Natural killer cell (primary cell): ENCODE measurements around the gene SNAI3. TPM values are rescaled to one million over a fixed set of nuclear protein-coding genes. Genes with fewer than 3 reads are reported as not detected.

Experiments used
- ATAC-seq, 3 donors: fragments of 150-1000 bp in 2 of 3; fragments of 200-7000 bp in 1 of 3; cut with Tn5 transposase; 1 replicate in 1 of 3; 2 replicates in 2 of 3; pipeline ENCODE4 v1.10.0; 2021; ENCODE audit warnings: mild to moderate bottlenecking in 2 of 3, moderate library complexity in 2 of 3
- DNase-seq, 2 donors: peaks; one replicate each; pipeline versions ENCODE4 v3.0.0 to v3.0.0-alpha.2; 2013 to 2021; ENCODE audit warnings: mixed read lengths in 1 of 2
- H3K27ac ChIP-seq: one replicate; pipeline ENCODE4 v1.5.1; 2013; ENCODE audit warnings: mild to moderate bottlenecking, low read length
- H3K27me3 ChIP-seq: one replicate; pipeline ENCODE4 v1.6.1; 2013; ENCODE audit warnings: low read length; ENCODE audit not compliant: control insufficient read depth, insufficient read depth
- H3K36me3 ChIP-seq: one replicate; pipeline ENCODE4 v1.6.1; 2013; ENCODE audit warnings: low read length; ENCODE audit not compliant: control insufficient read depth, insufficient read depth
- H3K4me1 ChIP-seq: one replicate; pipeline ENCODE4 v1.6.1; 2013; ENCODE audit warnings: low read length; ENCODE audit not compliant: control insufficient read depth, insufficient read depth
- H3K4me3 ChIP-seq: one replicate; pipeline ENCODE4 v1.5.1; 2013; ENCODE audit warnings: low read length
- H3K9me3 ChIP-seq: one replicate; pipeline ENCODE4 v1.6.1; 2013; ENCODE audit warnings: low read length; ENCODE audit not compliant: control insufficient read depth, insufficient read depth
- H3K27ac Mint-ChIP-seq, 2 donors: one replicate each; pipeline ENCODE4 v1.8.0; 2022; ENCODE audit warnings: mild to moderate bottlenecking in 2 of 2, mixed read lengths in 2 of 2, moderate library complexity in 1 of 2
- H3K27me3 Mint-ChIP-seq, 2 donors: one replicate each; pipeline ENCODE4 v1.8.0; 2022; ENCODE audit warnings: low read depth in 2 of 2, mixed read lengths in 2 of 2
- H3K36me3 Mint-ChIP-seq: one replicate; pipeline ENCODE4 v1.8.0; 2022; ENCODE audit warnings: mixed read lengths
- H3K4me1 Mint-ChIP-seq, 2 donors: one replicate each; pipeline ENCODE4 v1.8.0; 2022; ENCODE audit warnings: mixed read lengths in 2 of 2
- H3K4me3 Mint-ChIP-seq: one replicate; pipeline ENCODE4 v1.8.0; 2022; ENCODE audit warnings: mild to moderate bottlenecking, moderate library complexity, mixed read lengths
- H3K9me3 Mint-ChIP-seq, 2 donors: one replicate each; pipeline ENCODE4 v1.8.0; 2022; ENCODE audit warnings: mixed read lengths in 2 of 2
- WGBS: methylation state at CpG from one replicate; pipeline ENCODE4 v1.1.7; 2013; ENCODE audit warnings: missing lambda C conversion rate; ENCODE audit not compliant: insufficient coverage; 5-methylcytosine and 5-hydroxymethylcytosine counted together
- intact Hi-C: fragments of 100-400 bp; cut with micrococcal nuclease; formaldehyde crosslinking; loops from one replicate; pipeline ENCODE4 v1.14.2; 2022
- total RNA-seq, 4 donors: library from RNA; stranded (reverse); fragments of 120-200 nt in 1 of 4; gene quantifications; one replicate each; pipeline versions ENCODE4 v1.2.3 to v1.2.4, GENCODE V29; 2013 to 2022
- TF ChIP-seq, protein P1 (sequence below): fragments of 200-600 bp; IDR thresholded peaks from one replicate; pipeline ENCODE4 v1.8.0; 2022; ENCODE audit warnings: antibody characterized with exemption

Gene SNAI3
- total RNA-seq, 3 donors from 2014 or later (not counting 1 experiment from before 2014, with no cell fraction given), result 8.2 to 9.2 (median 8.4) TPM

- Histone ChIP-seq H3K4me1 (peaks cover 55% of the 10 kb centered on the region), H3K9me3 (no peaks in the 10 kb centered on the region), H3K27ac (peak overlapping the region; percentile 63), H3K27me3 (no peaks in the 10 kb centered on the region), H3K4me3 (peak overlapping the region; percentile 92), H3K36me3 (peaks cover 6% of the 10 kb centered on the region)
- H3K36me3 Mint-ChIP-seq, result no peaks in the 10 kb centered on the region
- peak; percentile 24 to 44 (median 33) for ATAC-seq
- intact Hi-C loops, result loop anchor here (1.0 to 5.0 kb wide), 4 partner anchors 15 to 65 kb away; partner anchors contain the start of gene IL17C
- H3K27me3 Mint-ChIP-seq, result no peaks in the 10 kb centered on the region
- peak overlapping the region; percentile 84 for H3K4me3 Mint-ChIP-seq
- peaks cover 10 to 41% of the 10 kb centered on the region in 2 donors for H3K4me1 Mint-ChIP-seq
- H3K27ac Mint-ChIP-seq, result peak overlapping the region; percentile 36 to 73
- peak; percentile 65 to 72 for DNase-seq
- 6% methylated on average over 32 of the region's 33 CpGs for WGBS
- no peaks in the 10 kb centered on the region for H3K9me3 Mint-ChIP-seq
- TF ChIP-seq, protein P1, sequence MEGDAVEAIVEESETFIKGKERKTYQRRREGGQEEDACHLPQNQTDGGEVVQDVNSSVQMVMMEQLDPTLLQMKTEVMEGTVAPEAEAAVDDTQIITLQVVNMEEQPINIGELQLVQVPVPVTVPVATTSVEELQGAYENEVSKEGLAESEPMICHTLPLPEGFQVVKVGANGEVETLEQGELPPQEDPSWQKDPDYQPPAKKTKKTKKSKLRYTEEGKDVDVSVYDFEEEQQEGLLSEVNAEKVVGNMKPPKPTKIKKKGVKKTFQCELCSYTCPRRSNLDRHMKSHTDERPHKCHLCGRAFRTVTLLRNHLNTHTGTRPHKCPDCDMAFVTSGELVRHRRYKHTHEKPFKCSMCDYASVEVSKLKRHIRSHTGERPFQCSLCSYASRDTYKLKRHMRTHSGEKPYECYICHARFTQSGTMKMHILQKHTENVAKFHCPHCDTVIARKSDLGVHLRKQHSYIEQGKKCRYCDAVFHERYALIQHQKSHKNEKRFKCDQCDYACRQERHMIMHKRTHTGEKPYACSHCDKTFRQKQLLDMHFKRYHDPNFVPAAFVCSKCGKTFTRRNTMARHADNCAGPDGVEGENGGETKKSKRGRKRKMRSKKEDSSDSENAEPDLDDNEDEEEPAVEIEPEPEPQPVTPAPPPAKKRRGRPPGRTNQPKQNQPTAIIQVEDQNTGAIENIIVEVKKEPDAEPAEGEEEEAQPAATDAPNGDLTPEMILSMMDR, result peak; percentile 77
Observed at GRCh38 chr16:88685156-88686061, 898 bp downstream of the SNAI3 start.

GRCh38 chr16:88684569-88685155 lies 1.6 kb downstream of the SNAI3 start:
- Mint-ChIP-seq H3K36me3 (no peaks in the 10 kb centered on the region), H3K4me1 (peaks cover 7 to 35% of the 10 kb centered on the region in 2 donors), H3K27me3 (no peaks in the 10 kb centered on the region), H3K4me3 (peak overlapping the region; percentile 55), H3K27ac (peak overlapping the region; percentile 36 to 73), H3K9me3 (no peaks in the 10 kb centered on the region)
- H3K27ac ChIP-seq, result no peak overlapping the region
- no peaks in the 10 kb centered on the region for H3K27me3 ChIP-seq
- WGBS, result 88% methylated on average over 15 of the region's 15 CpGs
- DNase-seq (no peak), ATAC-seq (no peak)
- peaks cover 6% of the 10 kb centered on the region for H3K36me3 ChIP-seq
- H3K9me3 ChIP-seq, result no peaks in the 10 kb centered on the region
- H3K4me3 ChIP-seq, result no peak overlapping the region
- TF ChIP-seq, protein P1, result no peak
- intact Hi-C loops, result loop anchor here (2.0 to 5.0 kb wide), 2 partner anchors 32 to 47 kb away; partner anchors contain the start of gene IL17C
- peaks cover 50% of the 10 kb centered on the region for H3K4me1 ChIP-seq

GRCh38 chr16:88681709-88682451 lies 4.4 kb downstream of the SNAI3 start:
- TF ChIP-seq, protein P1, result no peak
- Mint-ChIP-seq H3K4me1 (peaks cover 7 to 35% of the 10 kb centered on the region in 2 donors), H3K27ac (peak overlapping the region; percentile 82 to 84), H3K4me3 (peak overlapping the region; percentile 18), H3K27me3 (no peaks in the 10 kb centered on the region), H3K9me3 (no peaks in the 10 kb centered on the region), H3K36me3 (no peaks in the 10 kb centered on the region)
- intact Hi-C loops, result no loop called here
- Histone ChIP-seq H3K9me3 (no peaks in the 10 kb centered on the region), H3K4me1 (peaks cover 47% of the 10 kb centered on the region), H3K27ac (peak overlapping the region; percentile 69), H3K27me3 (no peaks in the 10 kb centered on the region), H3K36me3 (peaks cover 26% of the 10 kb centered on the region), H3K4me3 (no peak overlapping the region)
- peak in 1 of 2 donors; percentile 73 for DNase-seq
- WGBS, result 20% methylated on average over 21 of the region's 21 CpGs
- peak; percentile 16 to 56 (median 17) for ATAC-seq
